Measurements from ENCODE around the gene ATG13.

ATG13 gene

DNA sequence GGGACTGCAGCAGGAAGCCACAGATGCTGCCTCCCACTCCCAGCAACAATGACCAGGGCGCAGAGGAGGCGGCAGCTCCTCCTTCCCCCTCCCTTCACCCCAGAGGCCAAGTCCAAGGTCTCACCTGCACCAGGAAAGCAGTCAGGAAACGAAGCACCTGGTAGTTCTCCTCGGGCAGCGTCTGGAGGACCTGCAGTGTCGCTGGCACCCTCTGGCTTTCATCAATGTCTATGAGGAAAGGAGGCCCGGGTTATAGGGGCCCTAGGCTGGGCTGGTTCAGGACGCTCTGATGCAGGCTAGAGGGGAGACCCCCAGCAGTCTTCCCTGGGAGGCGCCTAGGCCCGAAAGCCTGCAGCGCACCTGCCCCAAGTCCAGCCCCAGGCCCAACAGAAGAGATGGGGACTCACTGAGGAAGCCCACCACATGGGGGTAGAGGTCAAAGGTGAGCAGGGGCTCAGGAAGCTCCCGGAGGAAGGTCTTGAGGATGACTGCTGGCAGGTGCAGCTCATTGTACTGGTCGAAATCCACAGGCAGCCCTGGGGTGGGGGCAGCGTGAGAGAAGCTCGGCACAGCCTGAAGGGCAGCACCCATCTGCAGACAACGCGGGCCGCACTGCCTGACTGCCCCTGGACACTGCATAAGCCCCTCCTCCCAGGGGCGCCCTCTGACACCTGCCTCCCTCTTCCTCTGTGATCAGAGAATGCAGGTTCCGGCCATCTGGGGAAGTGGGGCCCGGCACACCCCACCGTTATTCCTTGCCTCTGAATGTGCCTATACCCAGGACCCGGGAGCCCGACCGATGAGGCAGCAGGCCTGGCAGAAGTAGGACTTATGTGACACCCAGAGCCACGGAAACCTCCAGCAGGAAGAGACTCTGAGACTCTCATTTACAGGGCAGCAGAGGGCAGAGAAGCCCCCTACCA lies 62.1 kb downstream of the ATG13 start:
- FAIRE-seq (no peak), DNase-seq (ENCODE audit: insufficient read length, low spot score) (no peak)
- TF ChIP-seq, protein P1, sequence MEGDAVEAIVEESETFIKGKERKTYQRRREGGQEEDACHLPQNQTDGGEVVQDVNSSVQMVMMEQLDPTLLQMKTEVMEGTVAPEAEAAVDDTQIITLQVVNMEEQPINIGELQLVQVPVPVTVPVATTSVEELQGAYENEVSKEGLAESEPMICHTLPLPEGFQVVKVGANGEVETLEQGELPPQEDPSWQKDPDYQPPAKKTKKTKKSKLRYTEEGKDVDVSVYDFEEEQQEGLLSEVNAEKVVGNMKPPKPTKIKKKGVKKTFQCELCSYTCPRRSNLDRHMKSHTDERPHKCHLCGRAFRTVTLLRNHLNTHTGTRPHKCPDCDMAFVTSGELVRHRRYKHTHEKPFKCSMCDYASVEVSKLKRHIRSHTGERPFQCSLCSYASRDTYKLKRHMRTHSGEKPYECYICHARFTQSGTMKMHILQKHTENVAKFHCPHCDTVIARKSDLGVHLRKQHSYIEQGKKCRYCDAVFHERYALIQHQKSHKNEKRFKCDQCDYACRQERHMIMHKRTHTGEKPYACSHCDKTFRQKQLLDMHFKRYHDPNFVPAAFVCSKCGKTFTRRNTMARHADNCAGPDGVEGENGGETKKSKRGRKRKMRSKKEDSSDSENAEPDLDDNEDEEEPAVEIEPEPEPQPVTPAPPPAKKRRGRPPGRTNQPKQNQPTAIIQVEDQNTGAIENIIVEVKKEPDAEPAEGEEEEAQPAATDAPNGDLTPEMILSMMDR (IDR thresholded peaks at IDR 0.05; ENCODE audit: insufficient read depth, missing control alignments): no peak

DNA sequence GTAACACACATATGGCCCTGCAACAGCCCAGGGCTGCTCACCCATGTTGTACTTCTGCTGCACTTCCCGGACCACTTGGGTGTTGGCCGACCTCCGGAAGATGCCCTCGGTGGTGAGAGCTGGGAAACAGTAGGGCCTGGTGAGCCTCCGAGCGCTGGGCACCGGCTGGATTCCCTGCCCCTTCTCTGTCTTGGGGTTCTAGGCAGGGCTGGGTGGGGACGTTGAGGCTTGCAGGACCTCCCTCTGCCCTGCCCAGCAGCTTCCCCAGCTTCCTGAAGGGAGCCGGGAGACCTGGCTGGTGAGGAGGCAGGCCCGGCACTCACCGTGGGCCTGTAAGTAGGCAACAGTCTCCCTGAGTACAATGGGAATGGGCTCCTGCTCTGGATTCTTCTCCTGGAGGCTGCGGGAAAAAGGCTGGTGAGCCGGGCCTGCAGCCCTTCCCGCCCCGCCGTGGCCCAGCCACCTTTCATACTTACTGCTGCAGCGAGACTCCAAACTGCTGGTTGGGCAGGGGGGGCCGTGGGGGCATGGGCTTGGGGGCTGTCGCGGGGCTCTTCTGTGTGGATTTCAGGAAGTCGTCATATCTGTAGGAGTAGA lies 62.9 kb downstream of the ATG13 start:
- no peak for FAIRE-seq
- TF ChIP-seq, protein P1 (IDR thresholded peaks at IDR 0.05; ENCODE audit: insufficient read depth, missing control alignments): no peak
- no peak for DNase-seq (ENCODE audit: insufficient read length, low spot score)

DNA sequence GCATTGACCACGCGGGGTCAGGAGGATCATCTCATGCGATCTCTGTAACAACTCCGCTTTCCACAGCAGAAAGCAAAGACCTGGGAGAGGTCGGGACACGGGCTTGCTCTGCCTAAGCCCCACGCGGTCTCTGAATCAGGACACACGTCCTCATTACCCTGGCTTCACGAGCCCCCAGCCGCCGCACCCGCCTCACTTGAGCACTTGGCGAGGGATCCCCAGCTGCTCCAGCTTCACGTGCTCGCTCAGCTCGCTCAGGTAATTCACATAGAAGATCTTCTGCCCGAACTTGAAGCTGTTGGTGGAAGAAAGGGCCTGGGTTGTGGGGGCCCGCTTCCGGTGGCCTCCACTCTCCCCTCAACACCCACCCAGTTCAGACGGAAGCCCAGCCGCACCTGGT lies 63.5 kb downstream of the ATG13 start:
- no peak for FAIRE-seq
- TF ChIP-seq, protein P1 (IDR thresholded peaks at IDR 0.05; ENCODE audit: insufficient read depth, missing control alignments): no peak
- DNase-seq (ENCODE audit: insufficient read length, low spot score): no peak

DNA sequence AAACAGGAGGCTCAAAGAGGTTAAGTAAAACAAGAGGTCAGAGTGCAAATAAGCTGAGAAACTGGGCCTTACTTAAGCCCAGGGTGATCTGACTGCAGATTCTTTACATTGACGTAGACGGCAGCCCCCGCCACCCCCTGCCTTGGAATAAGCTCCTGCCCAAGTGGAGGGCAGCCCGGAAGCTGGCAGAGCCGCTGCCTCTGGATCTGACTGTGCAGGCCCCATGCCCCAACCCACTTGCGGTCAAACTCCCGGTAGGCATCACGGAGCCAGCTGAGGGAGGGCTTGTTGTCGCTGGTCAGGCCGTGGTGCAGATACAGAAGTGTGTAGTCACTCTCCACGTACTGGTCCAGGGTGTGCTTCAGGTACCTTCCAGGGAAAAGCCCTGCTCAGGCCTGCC lies 64.5 kb downstream of the ATG13 start:
- FAIRE-seq (no peak), DNase-seq (ENCODE audit: insufficient read length, low spot score) (no peak)
- TF ChIP-seq, protein P1 (IDR thresholded peaks at IDR 0.05; ENCODE audit: insufficient read depth, missing control alignments): no peak

DNA sequence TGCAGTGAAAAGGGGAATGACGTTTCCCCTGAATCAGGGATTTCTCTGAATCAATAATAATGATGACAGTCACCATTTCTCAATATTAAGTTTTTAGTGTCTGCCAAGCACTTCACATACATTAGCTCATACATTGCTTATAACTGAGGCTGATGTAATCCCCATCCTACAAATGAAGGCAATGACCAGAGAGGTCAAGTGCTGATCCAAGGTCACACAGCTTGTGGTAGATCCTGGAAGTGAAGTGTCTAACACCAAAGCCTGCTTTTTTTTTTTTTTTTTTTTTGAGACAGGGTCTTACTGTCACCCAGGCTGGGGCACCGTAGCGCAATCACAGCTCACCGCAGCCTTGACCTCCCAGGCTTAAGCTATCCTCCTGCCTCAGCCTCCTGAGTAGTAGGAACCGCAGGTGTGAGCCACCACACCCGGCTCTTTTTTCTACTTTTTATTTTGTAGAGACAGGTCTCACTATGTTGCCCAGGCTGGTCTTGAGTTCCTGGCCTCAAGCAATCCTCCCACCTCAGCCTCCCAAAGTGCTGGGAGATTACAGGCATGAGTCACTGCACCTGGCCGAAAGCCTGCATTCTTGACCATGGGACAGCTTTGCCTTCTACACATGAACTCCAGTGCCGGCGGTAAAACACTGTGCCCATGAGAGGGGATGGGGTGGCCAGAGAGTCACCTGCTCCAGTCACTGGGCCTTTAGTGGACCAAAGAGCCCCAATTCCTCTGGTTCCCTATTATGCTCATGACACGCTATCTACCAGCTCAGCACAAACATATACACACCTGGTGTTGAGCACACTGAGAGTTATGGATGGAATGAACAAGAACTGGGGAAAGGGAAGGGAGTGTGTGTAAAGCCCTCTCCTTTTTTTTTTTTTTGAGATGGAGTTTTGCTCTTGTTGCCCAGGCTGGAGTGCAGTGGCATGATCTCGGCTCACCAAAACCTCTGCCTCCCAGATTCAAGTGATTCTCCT lies 65.7 kb downstream of the ATG13 start:
- DNase-seq (ENCODE audit: insufficient read length, low spot score) (no peak), FAIRE-seq (no peak)

DNA sequence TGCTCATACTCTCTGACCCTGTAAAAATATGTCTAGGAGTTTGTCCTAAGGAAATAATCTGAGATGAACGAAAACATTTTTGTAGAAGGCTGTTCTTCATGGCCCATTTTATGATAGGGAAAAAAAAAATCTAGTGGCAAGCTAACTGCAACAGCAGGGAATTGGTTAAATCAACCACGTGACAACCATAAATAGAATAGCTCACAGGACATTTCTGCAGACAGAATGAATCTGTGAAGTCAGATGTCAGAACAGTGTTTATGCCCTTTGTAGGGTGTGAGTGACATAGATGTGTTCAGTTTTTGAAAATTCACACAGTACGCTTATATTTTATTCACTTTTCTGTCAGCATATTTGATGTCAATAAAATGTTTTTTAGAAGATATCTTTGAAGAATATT lies 67.0 kb downstream of the ATG13 start:
- FAIRE-seq: no peak

More for the DNA sequence above, 65.7 kb downstream of the ATG13 start:
- TF ChIP-seq, protein P1 (IDR thresholded peaks at IDR 0.05; ENCODE audit: insufficient read depth, missing control alignments): no peak

More for the DNA sequence above, 67.0 kb downstream of the ATG13 start:
- TF ChIP-seq, protein P1 (IDR thresholded peaks at IDR 0.05; ENCODE audit: insufficient read depth, missing control alignments): no peak
- no peak for DNase-seq (ENCODE audit: insufficient read length, low spot score)

Measured in D721Med (cell line).